Esophagus squamous epithelium (tissue), 4 donors: Measurements from ENCODE around the gene MRPS27.

Experiments
- CTCF ChIP-seq, 6 experiments: fragments of 450-650 bp in 4 of 6; fragments of 200-600 bp in 2 of 6; sonication (generic) in 2 of 6; IDR thresholded peaks; one replicate each; pipeline ENCODE4 v1.5.1; 2016 to 2019; ENCODE audit warnings: antibody characterized with exemption in 6 of 6, mild to moderate bottlenecking in 4 of 6, moderate library complexity in 4 of 6
- POLR2A ChIP-seq, 4 donors: fragments of 450-650 bp; IDR thresholded peaks; one replicate each; pipeline ENCODE4 v1.6.1; 2017; ENCODE audit warnings: antibody characterized with exemption in 4 of 4, mild to moderate bottlenecking in 4 of 4, moderate library complexity in 3 of 4

GRCh38 chr5:72233835-72234234, 86.2 kb downstream of the MRPS27 start:
- TF ChIP-seq CTCF (IDR thresholded peaks at IDR 0.05) (no peak), POLR2A (IDR thresholded peaks at IDR 0.05) (no peak)
